ENCODE measurements around the gene PPIF. TPM values are rescaled to one million over a fixed set of nuclear protein-coding genes. Genes with fewer than 3 reads are reported as not detected.
A peak's percentile ranks its signal among the peaks of the same experiment; 100 is the strongest.

Gene PPIF
- polyA plus RNA-seq, 1 donor, result 66.9 TPM

DNA sequence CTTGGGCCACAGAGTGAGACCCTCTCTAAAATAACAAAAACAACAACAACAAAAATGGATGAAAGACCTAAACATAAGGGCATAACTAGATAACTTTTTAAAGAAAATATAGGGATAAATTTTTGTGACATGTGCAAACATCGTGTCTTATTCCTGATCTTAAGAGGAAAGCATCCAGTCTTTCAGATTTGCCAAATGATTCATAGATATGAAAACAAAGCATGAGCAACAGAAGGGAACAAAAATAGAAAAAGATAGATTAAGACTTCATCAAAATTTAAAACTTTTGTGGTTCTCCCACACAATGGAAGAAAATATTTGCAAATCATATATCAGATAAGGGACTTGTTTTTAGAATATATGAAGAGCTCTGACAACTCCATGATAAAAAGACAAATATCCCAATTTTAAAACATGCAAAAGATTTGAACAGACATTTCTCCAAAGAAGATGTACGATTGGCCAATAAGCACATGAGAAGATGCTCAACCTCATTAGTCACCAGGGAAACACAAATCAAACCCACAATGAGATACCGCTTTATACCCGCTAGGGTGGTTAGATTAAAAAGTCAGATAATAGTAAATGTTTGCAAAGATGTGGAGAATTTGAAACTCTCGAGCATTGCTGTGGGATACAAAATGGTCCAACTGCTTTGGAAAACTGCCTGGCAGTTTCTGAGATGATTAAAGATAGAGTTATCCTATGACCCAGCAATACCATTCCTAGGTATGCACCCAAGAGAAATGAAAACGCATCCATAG is 20.3 kb downstream of the PPIF start:
- no peak for DNase-seq

GRCh38 chr10:79372871-79373270 is 25.6 kb downstream of the PPIF start:
- no peak for DNase-seq

GRCh38 chr10:79374312-79375191 is 27.3 kb downstream of the PPIF start:
- peak; percentile 75 for DNase-seq

DNA sequence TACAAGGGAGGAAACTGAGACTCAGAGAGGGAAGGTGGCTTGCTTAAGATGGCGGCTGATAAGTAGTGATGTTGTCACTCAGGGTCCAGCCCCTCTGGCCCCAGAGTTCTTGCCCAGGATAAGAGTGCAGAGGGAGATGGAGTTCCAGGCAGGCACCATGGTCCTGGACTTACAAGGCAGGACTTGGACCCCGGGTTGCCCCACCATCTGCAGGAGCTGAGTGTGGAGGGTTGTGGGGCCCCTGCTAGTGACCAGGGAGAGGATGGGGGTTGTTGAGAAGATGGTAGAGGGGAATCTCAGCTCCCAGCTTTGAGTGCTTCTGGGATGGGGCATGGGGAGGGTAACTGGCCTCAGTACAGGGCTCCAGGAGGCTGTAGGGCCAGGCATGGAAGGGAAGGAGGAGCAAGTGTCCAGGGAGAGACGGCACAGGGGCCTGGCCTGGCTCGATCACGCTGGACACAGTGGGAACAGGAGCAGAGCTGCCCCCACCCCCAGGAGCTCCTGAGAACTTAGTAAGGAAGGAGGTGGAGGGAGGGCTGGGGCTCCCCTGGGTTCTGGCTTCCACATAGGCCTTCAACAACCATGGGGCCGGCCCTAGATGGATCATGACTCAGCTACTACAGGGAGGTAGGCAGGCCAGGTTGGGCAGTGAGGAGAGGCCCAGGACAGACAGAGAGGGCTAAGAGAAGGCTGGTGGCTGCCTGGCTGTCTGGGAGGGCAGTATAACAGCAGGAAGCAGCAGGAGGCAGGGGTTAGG is 28.2 kb downstream of the PPIF start:
- DNase-seq, result no peak

GRCh38 chr10:79376078-79376628 is 28.9 kb downstream of the PPIF start:
- DNase-seq, result no peak

DNA sequence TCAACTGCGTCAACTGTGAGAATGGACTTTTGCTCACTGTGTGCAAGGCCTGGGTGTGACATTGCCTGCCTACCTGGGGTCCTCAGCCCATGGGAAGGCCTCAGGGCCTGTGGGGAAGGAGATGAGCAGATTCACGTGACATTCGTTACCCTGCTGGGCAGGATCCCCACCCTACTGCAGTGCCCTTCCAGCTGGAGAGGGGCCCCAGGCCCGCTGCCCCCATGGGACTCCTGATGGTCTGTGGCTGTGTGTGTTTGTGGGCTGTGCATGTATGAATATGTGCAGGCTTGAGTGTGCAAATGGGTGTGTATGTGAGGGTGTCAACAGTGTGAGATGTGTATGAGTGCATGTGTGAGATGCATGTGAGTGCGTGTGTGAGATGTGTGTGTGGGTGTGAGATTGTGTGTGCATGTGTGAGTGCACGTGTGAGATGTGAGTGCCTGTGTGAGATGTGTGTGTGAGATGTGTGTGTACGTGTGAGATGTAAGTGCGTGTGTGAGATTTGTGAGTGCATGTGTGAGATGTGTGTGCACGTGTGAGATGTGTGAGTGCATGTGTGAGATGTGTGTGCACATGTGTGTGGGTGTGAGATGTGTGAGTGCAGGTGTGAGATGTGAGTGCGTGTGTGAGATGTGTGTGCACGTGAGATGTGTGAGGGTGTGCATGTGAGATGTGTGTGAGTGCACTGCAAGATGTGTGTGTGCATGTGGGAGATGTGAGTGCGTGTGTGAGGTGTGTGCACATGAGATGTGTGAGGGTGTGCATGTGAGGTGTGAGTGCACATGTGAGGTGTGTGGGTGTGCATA is 29.7 kb downstream of the PPIF start:
- no peak for DNase-seq

- no peak for DNase-seq
Measured at GRCh38 chr10:79377557-79378382, 30.5 kb downstream of the PPIF start.

DNA sequence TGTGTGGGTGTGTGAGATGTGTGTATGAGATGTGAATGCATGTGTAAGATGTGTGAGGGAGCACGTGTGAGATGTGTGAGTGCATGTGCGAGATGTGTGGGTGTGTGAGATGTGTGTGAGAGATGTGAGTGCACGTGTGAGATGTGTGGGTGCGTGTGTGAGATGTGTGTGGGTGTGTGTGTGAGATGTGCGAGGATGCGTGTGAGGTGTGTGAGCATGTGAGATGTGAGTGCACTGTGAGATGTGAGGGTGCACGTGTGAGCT is 31.0 kb downstream of the PPIF start:
- DNase-seq, result no peak

- DNase-seq, result no peak
Measured at GRCh38 chr10:79378647-79379511, 31.6 kb downstream of the PPIF start.

DNA sequence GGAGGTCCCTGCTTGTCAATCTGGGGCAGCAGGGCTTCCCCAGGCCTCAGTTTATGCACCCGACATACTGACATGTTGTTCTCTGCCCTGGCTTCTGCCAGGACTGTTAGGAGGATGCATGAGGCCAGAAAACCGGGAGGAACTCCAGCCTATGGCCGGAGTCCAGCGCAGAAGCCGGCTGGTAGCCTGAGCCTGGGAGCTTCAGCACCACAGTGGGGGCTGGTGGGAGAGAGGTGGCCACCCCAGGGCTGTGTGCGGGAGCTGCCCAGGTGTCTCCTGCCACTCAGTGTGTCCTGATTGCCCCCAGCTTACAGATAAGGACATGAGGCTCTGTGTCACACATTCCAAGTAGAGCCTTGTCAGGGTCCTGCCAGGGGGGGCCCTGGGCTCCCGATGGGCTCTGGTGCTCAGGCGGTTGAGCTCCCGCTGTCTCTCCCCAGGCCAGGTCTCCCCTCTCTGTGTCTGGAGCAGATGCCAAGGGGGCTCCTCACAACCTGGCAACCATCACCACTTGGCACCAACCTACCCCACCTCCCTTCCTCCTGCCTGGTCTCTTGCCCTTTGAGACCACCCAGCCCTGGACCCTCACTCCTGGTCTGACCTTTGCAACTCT is 32.3 kb downstream of the PPIF start:
- DNase-seq, result no peak

- DNase-seq, result no peak
Measured at GRCh38 chr10:79380125-79380945, 33.1 kb downstream of the PPIF start.

DNA sequence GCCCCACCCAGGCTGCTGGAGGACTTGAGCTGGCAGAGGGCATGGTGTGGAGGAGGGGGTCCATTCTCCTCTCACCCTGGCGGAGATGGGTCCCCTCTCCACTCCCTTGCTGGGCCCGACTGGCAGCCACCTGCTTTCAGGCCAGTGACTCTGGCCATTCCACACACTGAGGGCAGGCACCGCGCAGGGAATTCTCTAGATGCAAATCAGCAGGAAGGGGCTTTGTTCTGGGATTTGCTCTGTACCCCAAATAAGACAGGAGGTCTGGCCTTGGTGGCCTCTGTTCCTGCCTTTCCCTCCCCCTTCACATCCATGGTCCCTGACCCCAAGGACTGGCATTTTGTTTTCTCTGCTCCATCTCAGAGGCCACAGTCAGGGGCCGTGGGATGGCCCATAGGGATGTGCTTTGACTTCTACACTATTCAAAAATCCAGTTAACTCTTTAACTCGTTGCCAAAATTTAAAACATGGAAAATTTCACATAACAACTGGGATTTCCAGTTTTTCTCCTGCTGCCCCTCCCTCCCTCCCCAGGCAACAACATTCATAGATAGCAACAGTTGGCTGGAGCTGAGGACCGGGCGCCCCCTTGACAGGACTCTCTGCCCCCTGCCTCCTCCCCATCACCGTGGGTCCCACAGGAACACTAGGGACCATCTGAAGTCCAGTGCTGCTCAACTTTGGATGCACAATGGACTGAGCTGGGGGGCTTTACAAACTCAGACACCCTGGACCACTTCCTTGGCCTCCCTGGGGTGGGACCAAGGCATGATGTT is 33.9 kb downstream of the PPIF start:
- no peak for DNase-seq

DNA sequence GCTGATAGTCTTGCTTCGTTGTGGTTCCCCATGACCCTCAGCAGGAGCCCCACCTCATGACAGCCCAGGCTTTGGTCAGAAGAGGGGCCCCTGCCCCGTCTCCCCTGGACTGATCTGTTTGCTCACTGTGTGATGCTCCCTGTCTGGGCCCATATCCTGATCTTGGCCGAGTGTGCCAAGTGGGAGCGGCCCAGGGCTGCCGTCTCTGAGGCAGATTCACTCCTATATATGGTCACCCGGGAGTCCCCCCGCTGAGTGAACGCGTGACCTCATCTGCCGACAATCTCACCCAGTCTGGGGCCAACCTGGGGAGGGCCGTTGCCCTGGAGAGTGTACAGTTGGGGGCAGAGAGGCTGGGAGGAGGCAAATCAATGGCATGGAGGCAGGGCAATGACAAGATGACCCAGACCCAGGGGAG is 34.5 kb downstream of the PPIF start:
- no peak for DNase-seq

- no peak for DNase-seq
Measured at GRCh38 chr10:79382491-79382941, 35.2 kb downstream of the PPIF start.

DNA sequence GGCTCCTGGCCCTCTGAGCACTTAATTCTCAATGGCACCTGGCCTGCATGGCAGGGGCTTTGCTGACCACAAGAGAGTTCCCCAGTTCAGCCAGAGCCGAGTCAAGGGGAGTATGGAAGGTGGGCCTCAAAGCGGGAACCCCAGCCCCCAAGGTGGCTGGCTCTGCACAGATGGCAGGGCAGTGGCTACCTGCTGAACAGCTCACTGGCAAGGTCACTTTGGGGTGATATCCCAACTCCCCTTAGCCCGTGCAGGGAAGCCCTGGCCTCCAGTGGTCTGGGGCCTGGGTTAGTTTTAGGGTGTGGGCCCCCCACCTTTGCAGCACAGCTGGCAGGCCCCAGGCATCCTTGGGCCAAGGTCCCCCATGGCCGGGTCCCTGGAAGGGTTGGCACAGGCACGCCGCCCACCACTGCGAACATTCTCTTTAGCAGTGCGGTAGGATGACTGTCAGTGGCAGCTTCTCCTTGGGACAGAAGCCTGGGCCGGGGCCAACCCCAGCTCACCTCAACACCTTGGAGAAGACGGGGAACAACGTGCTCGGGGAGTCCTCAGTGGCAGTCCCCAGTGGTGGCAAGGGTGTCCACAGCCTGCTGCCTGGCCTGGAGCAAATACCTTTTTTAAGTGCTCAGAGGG is 36.8 kb downstream of the PPIF start:
- no peak for DNase-seq

GRCh38 chr10:79384773-79385391 is 37.6 kb downstream of the PPIF start:
- no peak for DNase-seq
